ES-I3 (cell line): ENCODE measurements around the gene PLTP.
A peak's percentile ranks its signal among the peaks of the same experiment; 100 is the strongest.
"Not testable (repeated sequence)": the region's sequence is repeated elsewhere in the genome, so short reads cannot be mapped to it uniquely, and the experiment has no call there.

Experiments
- H3K36me3 ChIP-seq: 2 replicates; pipeline ENCODE4 v1.6.1; 2013; ENCODE audit warnings: mild to moderate bottlenecking, low read length, control low read depth, moderate library complexity; ENCODE audit not compliant: insufficient read depth
- H3K4me1 ChIP-seq: 2 replicates; pipeline ENCODE4 v1.6.1; 2013; ENCODE audit warnings: mild to moderate bottlenecking, control low read depth, low read length; ENCODE audit not compliant: insufficient read depth
- H3K9ac ChIP-seq: 2 replicates; pipeline ENCODE4 v1.6.1; 2013; ENCODE audit warnings: low read depth, mild to moderate bottlenecking, low read length, moderate library complexity
- H3K9me3 ChIP-seq: 2 replicates; pipeline ENCODE4 v1.6.1; 2013; ENCODE audit warnings: mild to moderate bottlenecking, low read length, moderate library complexity; ENCODE audit not compliant: control insufficient read depth, insufficient read depth

Gene PLTP

DNA sequence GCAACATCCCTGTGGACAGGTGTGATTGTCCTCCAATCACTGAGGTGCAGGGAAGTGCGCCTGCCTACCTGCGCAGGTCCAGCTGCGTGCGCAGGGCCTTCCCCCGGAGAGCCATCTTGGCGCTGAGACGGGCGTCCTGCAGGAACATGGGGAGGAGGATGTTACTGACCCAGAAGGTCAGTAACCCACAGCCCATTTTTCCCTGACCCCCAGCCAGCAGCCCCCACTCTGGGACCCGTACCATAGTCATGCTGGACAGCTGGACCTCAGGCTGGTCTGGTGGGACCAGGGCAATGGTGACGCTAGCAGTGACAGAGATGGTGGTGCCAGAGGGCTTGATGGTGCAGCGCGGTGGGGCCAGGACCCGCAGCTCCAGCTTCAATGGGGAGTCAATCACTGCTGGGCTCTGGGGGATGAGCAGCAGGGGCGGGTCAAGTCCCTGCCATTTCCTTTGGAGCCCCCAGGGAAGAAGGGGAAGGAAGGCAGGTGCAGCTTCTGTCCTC is 9.7 kb downstream of the PLTP start:
- no peak overlapping the region for H3K9ac ChIP-seq
- H3K36me3 ChIP-seq, result peaks cover 12% of the 10 kb centered on the region; the same call in 1 of the 2 replicates
- H3K4me1 ChIP-seq, result no peaks in the 10 kb centered on the region
- no peaks in the 10 kb centered on the region for H3K9me3 ChIP-seq

DNA sequence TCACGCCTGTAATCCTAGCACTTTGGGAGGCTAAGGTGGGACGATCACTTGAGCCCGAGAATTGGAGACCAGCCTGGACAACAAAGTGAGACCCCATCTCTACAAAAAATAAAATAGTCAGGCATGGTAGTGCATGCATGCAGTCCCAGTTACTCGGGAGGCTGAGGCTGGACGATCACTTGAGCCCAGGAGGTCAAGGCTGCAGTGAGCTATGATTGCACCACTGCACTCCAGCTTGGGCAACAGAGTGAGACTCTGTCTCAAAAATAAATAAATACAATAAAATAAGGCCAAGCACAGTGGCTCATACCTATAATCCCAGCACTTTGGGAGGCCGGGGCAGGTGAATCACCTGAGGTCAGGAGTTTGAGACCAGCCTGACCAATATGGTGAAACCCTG is 10.6 kb downstream of the PLTP start:
- H3K36me3 ChIP-seq, result peaks cover 12% of the 10 kb centered on the region; the same call in 1 of the 2 replicates

DNA sequence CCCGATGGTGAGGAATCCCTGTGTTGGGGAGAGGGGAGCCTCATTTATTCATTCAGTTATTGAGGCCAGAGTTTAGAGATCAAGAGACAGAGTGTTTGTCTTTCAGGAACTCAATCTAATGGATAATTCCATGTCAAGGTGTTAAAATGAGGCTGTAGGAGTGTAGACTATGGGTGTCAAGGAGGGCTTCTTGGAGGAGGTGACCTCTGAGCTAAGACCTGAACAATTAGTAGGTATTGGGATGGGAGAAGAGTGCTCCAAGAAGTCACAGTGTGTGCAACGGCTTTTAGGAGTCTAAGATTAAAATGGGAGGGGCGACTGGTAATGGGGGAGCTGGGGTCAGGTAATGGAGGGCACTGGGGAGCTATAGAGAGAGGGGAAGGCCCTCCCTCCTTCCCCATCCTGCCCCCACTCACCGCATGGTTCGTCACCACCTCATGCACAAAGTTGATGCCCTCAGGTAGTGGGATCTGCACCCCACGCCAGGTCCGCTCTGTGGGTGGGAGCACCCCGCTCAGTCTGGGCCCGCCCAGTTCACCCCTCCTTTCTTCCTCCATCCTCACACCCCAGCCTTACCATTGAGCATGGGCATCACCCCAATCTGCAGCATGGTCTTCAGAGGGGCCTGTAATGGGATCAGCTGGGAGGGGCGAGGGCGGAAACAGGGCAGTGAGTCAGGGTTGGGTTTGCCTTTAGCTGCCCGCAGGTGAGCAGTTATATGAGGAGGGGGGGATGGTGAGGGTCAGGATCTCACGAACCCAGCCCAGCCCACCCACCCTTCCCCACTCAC is 12.7 kb downstream of the PLTP start:
- Histone ChIP-seq H3K9me3 (no peaks in the 10 kb centered on the region), H3K36me3 (0 out of 2 replicates have a peak, but pooled peaks cover 8% of the 10 kb centered on the region), H3K4me1 (no peaks in the 10 kb centered on the region), H3K9ac (no peak overlapping the region)

More for the DNA sequence above, 10.6 kb downstream of the PLTP start:
- H3K9ac ChIP-seq, H3K4me1 ChIP-seq, H3K9me3 ChIP-seq: not testable (repeated sequence)

DNA sequence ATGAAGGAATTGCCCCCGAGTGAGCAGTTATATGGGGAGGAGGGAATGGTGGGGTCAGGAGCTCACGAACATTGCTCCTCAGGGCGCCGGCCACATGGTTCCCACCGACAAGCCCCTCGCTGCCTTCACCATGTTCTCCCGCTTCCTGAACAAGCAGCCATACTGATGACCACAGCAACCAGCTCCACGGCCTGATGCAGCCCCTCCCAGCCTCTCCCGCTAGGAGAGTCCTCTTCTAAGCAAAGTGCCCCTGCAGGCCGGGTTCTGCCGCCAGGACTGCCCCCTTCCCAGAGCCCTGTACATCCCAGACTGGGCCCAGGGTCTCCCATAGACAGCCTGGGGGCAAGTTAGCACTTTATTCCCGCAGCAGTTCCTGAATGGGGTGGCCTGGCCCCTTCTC is 13.7 kb downstream of the PLTP start:
- Histone ChIP-seq H3K9me3 (no peaks in the 10 kb centered on the region), H3K36me3 (peaks cover 11% of the 10 kb centered on the region; the same call in 1 of the 2 replicates), H3K9ac (no peak overlapping the region), H3K4me1 (no peaks in the 10 kb centered on the region)

DNA sequence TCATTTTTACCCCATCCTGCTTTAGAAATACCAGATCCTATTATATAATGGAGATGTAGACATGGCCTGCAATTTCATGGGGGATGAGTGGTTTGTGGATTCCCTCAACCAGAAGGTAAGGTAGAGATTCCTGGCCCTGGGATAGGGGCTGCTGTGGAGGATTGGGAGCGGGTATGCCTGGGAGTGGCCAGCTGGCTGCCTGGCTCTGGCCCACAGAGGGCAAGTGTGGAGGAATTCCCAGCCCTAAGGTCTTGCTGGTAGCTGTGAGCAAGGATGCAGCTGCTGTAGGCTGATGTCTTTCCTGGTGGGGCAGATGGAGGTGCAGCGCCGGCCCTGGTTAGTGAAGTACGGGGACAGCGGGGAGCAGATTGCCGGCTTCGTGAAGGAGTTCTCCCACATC is 14.3 kb downstream of the PLTP start:
- no peaks in the 10 kb centered on the region for H3K4me1 ChIP-seq
- H3K36me3 ChIP-seq, result peaks cover 11% of the 10 kb centered on the region; the same call in 1 of the 2 replicates
- no peaks in the 10 kb centered on the region for H3K9me3 ChIP-seq
- no peak overlapping the region for H3K9ac ChIP-seq

DNA sequence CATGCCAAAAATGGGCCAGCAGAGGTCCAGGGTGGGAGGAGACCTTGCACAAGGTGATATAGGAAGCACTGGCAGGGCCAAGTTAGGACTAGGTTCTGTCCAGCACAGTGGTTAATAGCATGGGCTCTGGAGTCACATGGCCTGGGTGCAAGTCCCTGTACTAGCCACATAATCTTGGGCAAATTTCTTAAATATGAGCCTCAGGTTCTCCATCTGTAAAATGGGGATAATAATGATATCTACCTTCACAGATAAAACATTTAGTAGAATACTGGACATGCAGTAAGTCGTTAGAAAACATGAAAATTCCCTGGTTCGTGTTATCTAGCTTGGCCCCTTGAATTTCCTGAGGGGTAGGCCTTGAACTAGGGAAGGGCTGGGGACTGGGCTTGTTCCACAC is 14.7 kb downstream of the PLTP start:
- no peaks in the 10 kb centered on the region for H3K9me3 ChIP-seq
- no peaks in the 10 kb centered on the region for H3K4me1 ChIP-seq
- peaks cover 11% of the 10 kb centered on the region; the same call in 1 of the 2 replicates for H3K36me3 ChIP-seq
- no peak overlapping the region for H3K9ac ChIP-seq

DNA sequence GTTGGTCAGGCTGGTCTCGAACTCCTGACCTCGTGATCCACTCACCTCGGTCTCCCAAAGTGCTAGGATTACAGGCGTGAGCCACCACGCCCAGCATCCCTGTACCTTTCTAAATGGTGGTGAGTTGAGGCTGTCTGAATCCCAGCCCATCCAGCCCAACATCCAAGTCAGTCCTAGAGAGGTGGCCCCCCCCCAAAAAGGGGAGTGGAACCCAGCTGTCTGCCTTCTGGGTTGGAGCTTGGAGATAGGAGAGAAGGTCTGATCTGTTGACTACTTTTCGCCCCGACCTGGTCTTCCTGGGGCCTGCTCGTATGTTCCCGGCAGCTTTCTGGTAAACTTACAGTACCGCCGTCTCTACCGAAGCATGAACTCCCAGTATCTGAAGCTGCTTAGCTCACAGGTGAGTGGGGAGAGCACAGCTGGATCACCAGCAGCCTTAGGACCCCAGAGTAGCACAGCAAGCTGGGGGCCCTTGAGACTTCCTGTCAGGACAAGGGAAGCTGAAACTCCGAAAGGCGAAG is 15.3 kb downstream of the PLTP start:
- Histone ChIP-seq H3K36me3 (peaks cover 11% of the 10 kb centered on the region; the same call in 1 of the 2 replicates), H3K9ac (no peak overlapping the region), H3K4me1 (no peaks in the 10 kb centered on the region), H3K9me3 (no peaks in the 10 kb centered on the region)

DNA sequence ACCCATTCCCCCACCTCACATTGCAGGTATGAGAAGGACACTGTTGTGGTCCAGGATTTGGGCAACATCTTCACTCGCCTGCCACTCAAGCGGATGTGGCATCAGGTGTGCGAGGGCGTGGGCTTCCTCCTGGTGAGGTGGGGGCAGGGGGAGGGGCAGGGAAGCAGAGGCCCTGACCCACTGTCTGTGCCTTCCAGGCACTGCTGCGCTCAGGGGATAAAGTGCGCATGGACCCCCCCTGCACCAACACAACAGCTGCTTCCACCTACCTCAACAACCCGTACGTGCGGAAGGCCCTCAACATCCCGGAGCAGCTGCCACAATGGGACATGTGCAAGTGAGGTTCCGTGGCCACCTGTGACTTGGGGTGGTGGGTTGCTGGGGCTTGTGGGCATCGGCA is 17.2 kb downstream of the PLTP start:
- H3K36me3 ChIP-seq, result peaks cover 3% of the 10 kb centered on the region; the same call in 1 of the 2 replicates

DNA sequence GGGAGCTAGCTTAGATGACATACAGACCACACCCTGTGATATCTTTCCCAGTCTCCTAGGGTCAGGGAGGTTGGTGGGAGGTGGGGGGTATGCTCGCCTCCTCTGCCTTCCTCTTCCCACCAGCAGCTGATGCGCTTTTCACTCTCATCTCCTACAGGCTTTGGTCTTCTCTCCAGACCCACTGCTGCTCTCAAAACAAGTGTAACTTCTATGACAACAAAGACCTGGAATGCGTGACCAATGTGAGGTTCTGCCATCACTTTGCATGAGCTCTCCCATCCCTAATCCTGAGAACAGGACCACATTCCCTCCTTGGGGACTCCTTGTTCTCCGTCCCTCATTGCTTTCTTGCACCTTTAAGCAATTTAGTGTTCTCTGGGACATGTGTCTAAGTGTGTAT is 18.1 kb downstream of the PLTP start:
- no peaks in the 10 kb centered on the region for H3K4me1 ChIP-seq
- H3K9ac ChIP-seq, result no peak overlapping the region
- H3K36me3 ChIP-seq, result peaks cover 3% of the 10 kb centered on the region; the same call in 1 of the 2 replicates
- no peaks in the 10 kb centered on the region for H3K9me3 ChIP-seq

More for the DNA sequence above, 17.2 kb downstream of the PLTP start:
- Histone ChIP-seq H3K9ac (no peak overlapping the region), H3K9me3 (no peaks in the 10 kb centered on the region), H3K4me1 (no peaks in the 10 kb centered on the region)

DNA sequence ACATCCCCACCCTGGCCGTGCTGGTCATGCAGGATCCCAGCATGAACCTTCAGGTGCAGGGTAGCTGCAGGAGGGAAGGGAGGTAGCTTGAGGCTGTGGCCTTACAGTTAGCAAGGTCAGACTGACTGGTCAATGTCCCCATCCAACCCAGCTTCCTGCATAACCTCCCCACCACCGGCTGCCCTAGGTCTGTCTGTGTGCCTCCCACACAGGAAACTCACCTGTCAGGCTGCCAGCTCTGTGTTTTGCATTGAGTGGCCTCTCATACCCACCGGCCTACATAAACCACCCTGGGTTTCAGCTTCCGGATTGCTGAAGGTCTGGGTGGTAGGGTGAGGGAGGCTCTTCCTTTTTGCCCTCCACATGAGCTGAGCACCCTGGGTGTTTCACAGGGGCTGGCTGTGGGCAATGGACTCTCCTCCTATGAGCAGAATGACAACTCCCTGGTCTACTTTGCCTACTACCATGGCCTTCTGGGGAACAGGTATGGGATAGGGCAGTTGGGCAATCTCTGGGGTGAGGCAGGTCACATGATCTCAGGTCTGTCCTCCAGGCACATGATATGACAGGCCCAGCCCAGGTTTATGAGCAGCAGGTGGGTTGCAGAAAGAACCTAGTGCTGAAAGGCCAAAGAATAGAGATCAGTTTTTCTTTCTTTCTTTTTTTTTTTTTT is 19.0 kb downstream of the PLTP start:
- peaks cover 3% of the 10 kb centered on the region; the same call in 1 of the 2 replicates for H3K36me3 ChIP-seq
- no peaks in the 10 kb centered on the region for H3K4me1 ChIP-seq
- H3K9me3 ChIP-seq, result no peaks in the 10 kb centered on the region
- H3K9ac ChIP-seq, result no peak overlapping the region

DNA sequence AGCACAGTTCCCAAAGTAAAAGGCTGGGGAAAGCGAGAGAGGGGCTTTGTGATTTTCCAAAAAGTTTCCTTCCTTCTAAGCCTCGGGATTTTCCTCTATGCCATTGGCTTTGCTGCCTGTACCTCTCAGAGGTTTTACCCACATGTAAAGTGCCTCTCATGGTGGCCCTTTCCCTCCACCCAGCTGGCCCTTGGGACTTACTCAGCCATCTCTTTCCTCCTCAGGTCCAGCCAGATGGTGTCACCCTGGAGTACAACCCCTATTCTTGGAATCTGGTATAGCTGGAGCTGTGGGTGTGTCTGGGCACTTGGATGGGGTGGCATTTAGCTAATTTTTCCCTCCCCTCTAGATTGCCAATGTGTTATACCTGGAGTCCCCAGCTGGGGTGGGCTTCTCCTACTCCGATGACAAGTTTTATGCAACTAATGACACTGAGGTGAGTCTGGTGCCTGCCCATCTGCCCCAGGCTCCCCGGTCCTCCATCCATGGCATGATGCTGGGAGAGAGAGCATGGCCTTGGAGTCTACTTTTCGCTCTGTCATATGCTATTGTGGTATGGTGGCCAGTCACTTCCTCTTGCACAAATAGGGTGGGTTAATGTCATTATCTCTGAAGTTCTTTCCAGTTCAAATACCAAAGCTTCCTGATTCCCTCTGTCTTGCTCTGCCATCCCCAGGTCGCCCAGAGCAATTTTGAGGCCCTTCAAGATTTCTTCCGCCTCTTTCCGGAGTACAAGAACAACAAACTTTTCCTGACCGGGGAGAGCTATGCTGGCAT is 19.7 kb downstream of the PLTP start:
- no peaks in the 10 kb centered on the region for H3K4me1 ChIP-seq
- peak overlapping the region; percentile 76; the same call in 1 of the 2 replicates for H3K9ac ChIP-seq
- peaks cover 3% of the 10 kb centered on the region; the same call in 1 of the 2 replicates for H3K36me3 ChIP-seq
- no peaks in the 10 kb centered on the region for H3K9me3 ChIP-seq

DNA sequence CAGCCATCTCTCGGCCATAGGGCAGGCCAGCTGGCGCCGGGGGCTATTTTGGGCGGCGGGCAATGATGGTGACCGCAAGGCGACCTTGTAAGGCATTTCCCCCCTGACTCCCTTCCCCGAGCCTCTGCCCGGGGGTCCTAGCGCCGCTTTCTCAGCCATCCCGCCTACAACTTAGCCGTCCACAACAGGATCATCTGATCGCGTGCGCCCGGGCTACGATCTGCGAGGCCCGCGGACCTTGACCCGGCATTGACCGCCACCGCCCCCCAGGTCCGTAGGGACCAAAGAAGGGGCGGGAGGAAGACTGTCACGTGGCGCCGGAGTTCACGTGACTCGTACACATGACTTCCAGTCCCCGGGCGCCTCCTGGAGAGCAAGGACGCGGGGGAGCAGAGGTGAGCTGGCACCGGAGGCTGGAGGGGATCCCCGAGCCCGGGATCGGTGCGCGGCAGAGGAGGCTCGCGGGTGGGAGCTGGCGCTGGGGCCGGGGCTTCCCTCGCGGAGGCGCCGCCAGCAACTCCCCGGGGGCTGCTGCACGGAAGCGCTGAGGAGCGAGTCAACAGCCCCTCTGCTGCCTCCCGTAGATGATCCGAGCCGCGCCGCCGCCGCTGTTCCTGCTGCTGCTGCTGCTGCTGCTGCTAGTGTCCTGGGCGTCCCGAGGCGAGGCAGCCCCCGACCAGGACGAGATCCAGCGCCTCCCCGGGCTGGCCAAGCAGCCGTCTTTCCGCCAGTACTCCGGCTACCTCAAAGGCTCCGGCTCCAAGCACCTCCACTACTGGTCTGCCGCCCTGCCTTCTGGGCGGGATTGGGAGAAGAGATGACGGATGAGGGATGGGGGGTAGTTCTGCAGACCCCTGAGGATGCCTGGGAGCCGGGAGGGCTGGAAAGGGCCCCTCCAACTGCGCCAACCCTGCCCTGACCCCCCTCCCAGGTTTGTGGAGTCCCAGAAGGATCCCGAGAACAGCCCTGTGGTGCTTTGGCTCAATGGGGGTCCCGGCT is 20.7 kb downstream of the PLTP start, which contains the start of the genes CTSA and NEURL2:
Gene CTSA (plus strand): TSS at position 351 of the 999 bp plus-strand sequence. CDS start 234 bp downstream, at position 585.
Gene NEURL2 (minus strand): TSS at position 224 of the 999 bp plus-strand sequence. CDS start 217 bp downstream, at position 7.
- Histone ChIP-seq H3K36me3 (peaks cover 3% of the 10 kb centered on the region; the same call in 1 of the 2 replicates), H3K9me3 (no peaks in the 10 kb centered on the region), H3K4me1 (no peaks in the 10 kb centered on the region), H3K9ac (peak within 1 kb of the TSS; percentile 76)
